ENCODE measurements around the gene KRIT1. TPM values are rescaled to one million over a fixed set of nuclear protein-coding genes. Genes with fewer than 3 reads are reported as not detected.

Gene KRIT1
- total and polyA plus RNA-seq, 2 donors (not counting 1 experiment from before 2014, with no cell fraction given) = 52.3 to 53.0 TPM

DNA sequence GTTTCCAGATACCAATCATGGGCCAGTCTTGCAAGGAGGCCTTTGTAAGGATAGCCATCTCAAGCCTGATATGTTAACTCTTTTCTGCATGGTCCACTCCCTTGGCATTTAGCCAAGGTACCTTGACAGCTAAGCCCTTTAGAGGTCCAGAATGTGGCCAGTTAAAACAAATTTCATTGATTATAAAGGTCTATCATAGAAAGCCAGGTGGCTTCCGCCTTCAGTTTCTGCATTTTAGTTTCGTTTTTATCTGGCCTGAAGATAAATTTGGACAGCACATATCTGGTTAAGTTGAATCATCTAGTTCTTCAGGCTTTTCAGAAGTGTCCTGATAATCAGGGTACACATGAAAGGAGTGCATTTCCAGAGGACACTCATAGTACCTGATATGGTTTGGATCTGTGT, 30.7 kb upstream of the KRIT1 start:
- no peak for DNase-seq (ENCODE audit: low read depth in 2 of 2)
- H3K79me2 ChIP-seq (ENCODE audit: control insufficient read depth, insufficient read depth, low read length) = peaks cover 9% of the 10 kb centered on the region

GRCh38 chr7:92275327-92275726, 29.6 kb upstream of the KRIT1 start:
- Histone ChIP-seq H3K4me2 (ENCODE audit: extremely low read depth, insufficient read depth, low read length) (no peak overlapping the region), H3K9me3 (ENCODE audit: control insufficient read depth, insufficient read depth, low read depth, low read length) (no peaks in the 10 kb centered on the region), H3K27ac (ENCODE audit: insufficient read depth, low read length) (no peak overlapping the region), H3K36me3 (ENCODE audit: control insufficient read depth, insufficient read depth, low read length) (no peaks in the 10 kb centered on the region), H3K9ac (ENCODE audit: insufficient read depth, low read length) (no peak overlapping the region), H3K4me1 (ENCODE audit: control insufficient read depth, extremely low read depth, insufficient read depth, low read length) (no peaks in the 10 kb centered on the region), H3K27me3 (ENCODE audit: control insufficient read depth, insufficient read depth, low read length) (no peaks in the 10 kb centered on the region), H2AFZ (ENCODE audit: low read length) (no peak overlapping the region), H4K20me1 (ENCODE audit: control insufficient read depth, extremely low read depth, insufficient read depth, low read length) (no peaks in the 10 kb centered on the region), H3K79me2 (ENCODE audit: control insufficient read depth, insufficient read depth, low read length) (peaks cover 9% of the 10 kb centered on the region), H3K4me3 (replicated peaks in 1 of 4; ENCODE audit: control extremely low read depth in 1 of 4, insufficient read depth in 1 of 4, low read depth in 3 of 4, low read length in 4 of 4) (no peak overlapping the region)
- DNase-seq (ENCODE audit: low read depth in 2 of 2) = no peak
- TF ChIP-seq EZH2 (IDR thresholded peaks at IDR 0.05; ENCODE audit: low read length, missing control alignments) = no peak
- TF ChIP-seq, protein P1, sequence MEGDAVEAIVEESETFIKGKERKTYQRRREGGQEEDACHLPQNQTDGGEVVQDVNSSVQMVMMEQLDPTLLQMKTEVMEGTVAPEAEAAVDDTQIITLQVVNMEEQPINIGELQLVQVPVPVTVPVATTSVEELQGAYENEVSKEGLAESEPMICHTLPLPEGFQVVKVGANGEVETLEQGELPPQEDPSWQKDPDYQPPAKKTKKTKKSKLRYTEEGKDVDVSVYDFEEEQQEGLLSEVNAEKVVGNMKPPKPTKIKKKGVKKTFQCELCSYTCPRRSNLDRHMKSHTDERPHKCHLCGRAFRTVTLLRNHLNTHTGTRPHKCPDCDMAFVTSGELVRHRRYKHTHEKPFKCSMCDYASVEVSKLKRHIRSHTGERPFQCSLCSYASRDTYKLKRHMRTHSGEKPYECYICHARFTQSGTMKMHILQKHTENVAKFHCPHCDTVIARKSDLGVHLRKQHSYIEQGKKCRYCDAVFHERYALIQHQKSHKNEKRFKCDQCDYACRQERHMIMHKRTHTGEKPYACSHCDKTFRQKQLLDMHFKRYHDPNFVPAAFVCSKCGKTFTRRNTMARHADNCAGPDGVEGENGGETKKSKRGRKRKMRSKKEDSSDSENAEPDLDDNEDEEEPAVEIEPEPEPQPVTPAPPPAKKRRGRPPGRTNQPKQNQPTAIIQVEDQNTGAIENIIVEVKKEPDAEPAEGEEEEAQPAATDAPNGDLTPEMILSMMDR (conservative IDR thresholded peaks at IDR 0.05 in 1 of 2, IDR thresholded peaks at IDR 0.05 in 1 of 2; ENCODE audit: low read depth in 1 of 2, low read length in 2 of 2) = no peak

More for the DNA sequence above, 30.7 kb upstream of the KRIT1 start:
- no peaks in the 10 kb centered on the region for H3K9me3 ChIP-seq (ENCODE audit: control insufficient read depth, insufficient read depth, low read depth, low read length)
- H4K20me1 ChIP-seq (ENCODE audit: control insufficient read depth, extremely low read depth, insufficient read depth, low read length) = no peaks in the 10 kb centered on the region
- H3K9ac ChIP-seq (ENCODE audit: insufficient read depth, low read length) = no peak overlapping the region
- no peaks in the 10 kb centered on the region for H3K4me1 ChIP-seq (ENCODE audit: control insufficient read depth, extremely low read depth, insufficient read depth, low read length)
- H3K36me3 ChIP-seq (ENCODE audit: control insufficient read depth, insufficient read depth, low read length) = no peaks in the 10 kb centered on the region
- H2AFZ ChIP-seq (ENCODE audit: low read length) = no peak overlapping the region
- TF ChIP-seq, protein P1 (conservative IDR thresholded peaks at IDR 0.05 in 1 of 2, IDR thresholded peaks at IDR 0.05 in 1 of 2; ENCODE audit: low read depth in 1 of 2, low read length in 2 of 2) = no peak
- no peak for TF ChIP-seq EZH2 (IDR thresholded peaks at IDR 0.05; ENCODE audit: low read length, missing control alignments)
- H3K27me3 ChIP-seq (ENCODE audit: control insufficient read depth, insufficient read depth, low read length) = no peaks in the 10 kb centered on the region
- no peak overlapping the region for H3K4me3 ChIP-seq (replicated peaks in 1 of 4; ENCODE audit: control extremely low read depth in 1 of 4, insufficient read depth in 1 of 4, low read depth in 3 of 4, low read length in 4 of 4)
- H3K4me2 ChIP-seq (ENCODE audit: extremely low read depth, insufficient read depth, low read length) = no peak overlapping the region
- no peak overlapping the region for H3K27ac ChIP-seq (ENCODE audit: insufficient read depth, low read length)

GRCh38 chr7:92268921-92269320, 23.2 kb upstream of the KRIT1 start:
- TF ChIP-seq, protein P1 (conservative IDR thresholded peaks at IDR 0.05 in 1 of 2, IDR thresholded peaks at IDR 0.05 in 1 of 2; ENCODE audit: low read depth in 1 of 2, low read length in 2 of 2) = no peak
- no peak for TF ChIP-seq EZH2 (IDR thresholded peaks at IDR 0.05; ENCODE audit: low read length, missing control alignments)
- peaks cover 3% of the 10 kb centered on the region for H3K79me2 ChIP-seq (ENCODE audit: control insufficient read depth, insufficient read depth, low read length)
- H3K27me3 ChIP-seq (ENCODE audit: control insufficient read depth, insufficient read depth, low read length) = no peaks in the 10 kb centered on the region
- H3K36me3 ChIP-seq (ENCODE audit: control insufficient read depth, insufficient read depth, low read length) = no peaks in the 10 kb centered on the region
- no peak overlapping the region for H3K4me2 ChIP-seq (ENCODE audit: extremely low read depth, insufficient read depth, low read length)
- no peaks in the 10 kb centered on the region for H3K9me3 ChIP-seq (ENCODE audit: control insufficient read depth, insufficient read depth, low read depth, low read length)
- no peaks in the 10 kb centered on the region for H3K4me1 ChIP-seq (ENCODE audit: control insufficient read depth, extremely low read depth, insufficient read depth, low read length)
- H3K27ac ChIP-seq (ENCODE audit: insufficient read depth, low read length) = no peak overlapping the region
- no peaks in the 10 kb centered on the region for H4K20me1 ChIP-seq (ENCODE audit: control insufficient read depth, extremely low read depth, insufficient read depth, low read length)
- no peak overlapping the region for H3K4me3 ChIP-seq (replicated peaks in 1 of 4; ENCODE audit: control extremely low read depth in 1 of 4, insufficient read depth in 1 of 4, low read depth in 3 of 4, low read length in 4 of 4)
- no peak overlapping the region for H2AFZ ChIP-seq (ENCODE audit: low read length)
- H3K9ac ChIP-seq (ENCODE audit: insufficient read depth, low read length) = no peak overlapping the region
- DNase-seq (ENCODE audit: low read depth in 2 of 2) = no peak
